Thymus (tissue), 2 donors: ENCODE measurements around the gene XBP1. TPM values are rescaled to one million over a fixed set of nuclear protein-coding genes. Genes with fewer than 3 reads are reported as not detected.

Experiments
- polyA plus RNA-seq: library from polyadenylated mRNA; stranded (reverse); fragments of 200-250 nt; gene quantifications from one replicate; pipeline ENCODE4 v1.2.3, GENCODE V29; 2013
- total RNA-seq: library from RNA; stranded (reverse); fragments of 120-200 nt; gene quantifications from one replicate; pipeline ENCODE4 v1.2.4, GENCODE V29; 2013
- donor health status: healthy.

XBP1 gene
- total and polyA plus RNA-seq, 2 donors, result 113 to 136 TPM

Other genes with a start within 250 kb of the XBP1 start
- gene TTC28, start 120.7 kb downstream of the XBP1 start, total RNA-seq, result 5.5 TPM
- 2.0 TPM for gene TTC28, start 120.7 kb downstream of the XBP1 start, polyA plus RNA-seq
- gene CHEK2, start 58.7 kb downstream of the XBP1 start, total RNA-seq, result 17.0 TPM
- gene CHEK2, start 58.7 kb downstream of the XBP1 start, polyA plus RNA-seq, result 30.8 TPM
- gene HSCB, start 58.5 kb downstream of the XBP1 start, total RNA-seq, result 9.3 TPM
- 30.3 TPM for gene HSCB, start 58.5 kb downstream of the XBP1 start, polyA plus RNA-seq
- gene CCDC117, start 27.9 kb downstream of the XBP1 start, total RNA-seq, result 24.4 TPM
- gene CCDC117, start 27.9 kb downstream of the XBP1 start, polyA plus RNA-seq, result 18.8 TPM
- 1.3 TPM for gene ZNRF3, start 83.0 kb upstream of the XBP1 start, total RNA-seq
- gene ZNRF3, start 83.0 kb upstream of the XBP1 start, polyA plus RNA-seq, result 1.1 TPM